ENCODE measurements around the gene SETD1A.

SETD1A gene

DNA sequence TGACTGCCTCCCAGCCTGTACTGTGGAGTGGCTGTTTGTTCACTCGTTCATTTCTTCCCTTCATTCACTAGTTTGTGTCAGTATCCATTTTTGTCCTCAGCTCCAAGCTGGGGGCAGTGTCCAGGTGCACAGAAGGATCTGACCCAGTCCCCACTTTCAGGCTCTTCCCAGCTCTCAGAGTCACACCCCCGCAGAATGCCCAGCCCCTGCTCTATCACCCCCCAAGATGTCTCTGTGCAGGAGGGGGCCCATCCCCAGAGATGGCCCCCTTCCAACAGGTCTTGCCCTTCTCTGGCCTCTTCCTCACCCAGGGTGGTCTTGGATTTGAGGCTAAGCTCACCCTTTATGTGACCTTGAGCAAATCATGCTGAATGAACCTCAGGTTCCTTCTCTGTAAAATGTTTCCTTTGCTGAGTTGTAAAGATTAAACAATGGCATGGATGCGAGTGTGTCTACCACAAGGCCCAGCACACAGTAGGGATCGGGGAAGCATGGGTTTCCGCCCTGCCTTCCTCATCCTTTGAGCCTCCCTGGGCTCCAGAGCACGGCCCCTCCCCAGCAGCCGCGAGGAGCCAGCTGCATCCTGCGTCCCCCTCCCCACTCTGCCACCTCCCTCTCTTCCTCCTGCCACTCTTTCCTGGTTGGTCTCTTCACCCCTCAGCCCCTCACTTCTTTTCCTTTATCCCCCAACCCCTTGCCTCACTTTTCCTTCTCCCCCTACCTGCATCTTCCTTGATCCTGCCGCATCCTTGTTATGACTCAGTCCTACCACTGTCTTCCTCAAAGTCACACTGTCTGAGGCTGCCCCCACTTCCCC, 31.4 kb upstream of the SETD1A start:
- DNase-seq (ENCODE audit: low read depth in 1 of 2, low spot score in 1 of 2) = no peak
- Histone ChIP-seq H3K27ac (replicated peaks) (no peak overlapping the region), H3K27me3 (ENCODE audit: insufficient read depth, poor library complexity, severe bottlenecking) (no peaks in the 10 kb centered on the region), H3K4me3 (replicated peaks; ENCODE audit: insufficient read depth, low read length) (no peak overlapping the region)
- TF ChIP-seq REST (IDR thresholded peaks at IDR 0.05; ENCODE audit: insufficient replicate concordance, low read depth) (no peak), GABPA (IDR thresholded peaks at IDR 0.05; ENCODE audit: low read depth) (no peak), POLR2AphosphoS5 (IDR thresholded peaks at IDR 0.05; ENCODE audit: low read depth) (no peak), SPI1 (IDR thresholded peaks at IDR 0.05; ENCODE audit: borderline replicate concordance, low read depth) (no peak)
- TF ChIP-seq, protein P1, sequence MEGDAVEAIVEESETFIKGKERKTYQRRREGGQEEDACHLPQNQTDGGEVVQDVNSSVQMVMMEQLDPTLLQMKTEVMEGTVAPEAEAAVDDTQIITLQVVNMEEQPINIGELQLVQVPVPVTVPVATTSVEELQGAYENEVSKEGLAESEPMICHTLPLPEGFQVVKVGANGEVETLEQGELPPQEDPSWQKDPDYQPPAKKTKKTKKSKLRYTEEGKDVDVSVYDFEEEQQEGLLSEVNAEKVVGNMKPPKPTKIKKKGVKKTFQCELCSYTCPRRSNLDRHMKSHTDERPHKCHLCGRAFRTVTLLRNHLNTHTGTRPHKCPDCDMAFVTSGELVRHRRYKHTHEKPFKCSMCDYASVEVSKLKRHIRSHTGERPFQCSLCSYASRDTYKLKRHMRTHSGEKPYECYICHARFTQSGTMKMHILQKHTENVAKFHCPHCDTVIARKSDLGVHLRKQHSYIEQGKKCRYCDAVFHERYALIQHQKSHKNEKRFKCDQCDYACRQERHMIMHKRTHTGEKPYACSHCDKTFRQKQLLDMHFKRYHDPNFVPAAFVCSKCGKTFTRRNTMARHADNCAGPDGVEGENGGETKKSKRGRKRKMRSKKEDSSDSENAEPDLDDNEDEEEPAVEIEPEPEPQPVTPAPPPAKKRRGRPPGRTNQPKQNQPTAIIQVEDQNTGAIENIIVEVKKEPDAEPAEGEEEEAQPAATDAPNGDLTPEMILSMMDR (IDR thresholded peaks at IDR 0.05; ENCODE audit: insufficient read depth, low read length) = no peak

- no peak overlapping the region for H3K27ac ChIP-seq (replicated peaks)
- no peak for TF ChIP-seq SPI1 (IDR thresholded peaks at IDR 0.05; ENCODE audit: borderline replicate concordance, low read depth)
- TF ChIP-seq, protein P1 (IDR thresholded peaks at IDR 0.05; ENCODE audit: insufficient read depth, low read length) = no peak
- TF ChIP-seq REST (IDR thresholded peaks at IDR 0.05; ENCODE audit: insufficient replicate concordance, low read depth) = no peak
- TF ChIP-seq GABPA (IDR thresholded peaks at IDR 0.05; ENCODE audit: low read depth) = no peak
- no peak for TF ChIP-seq POLR2AphosphoS5 (IDR thresholded peaks at IDR 0.05; ENCODE audit: low read depth)
- no peak for DNase-seq (ENCODE audit: low read depth in 1 of 2, low spot score in 1 of 2)
- no peaks in the 10 kb centered on the region for H3K27me3 ChIP-seq (ENCODE audit: insufficient read depth, poor library complexity, severe bottlenecking)
- no peak overlapping the region for H3K4me3 ChIP-seq (replicated peaks; ENCODE audit: insufficient read depth, low read length)
Observed at GRCh38 chr16:30926937-30927788, 30.4 kb upstream of the SETD1A start.

GRCh38 chr16:30927789-30928378, 29.7 kb upstream of the SETD1A start:
- H3K27me3 ChIP-seq (ENCODE audit: insufficient read depth, poor library complexity, severe bottlenecking) = no peaks in the 10 kb centered on the region
- TF ChIP-seq, protein P1 (IDR thresholded peaks at IDR 0.05; ENCODE audit: insufficient read depth, low read length) = no peak
- TF ChIP-seq GABPA (IDR thresholded peaks at IDR 0.05; ENCODE audit: low read depth) (no peak), REST (IDR thresholded peaks at IDR 0.05; ENCODE audit: insufficient replicate concordance, low read depth) (no peak), POLR2AphosphoS5 (IDR thresholded peaks at IDR 0.05; ENCODE audit: low read depth) (no peak), SPI1 (IDR thresholded peaks at IDR 0.05; ENCODE audit: borderline replicate concordance, low read depth) (no peak)
- no peak overlapping the region for H3K4me3 ChIP-seq (replicated peaks; ENCODE audit: insufficient read depth, low read length)
- H3K27ac ChIP-seq (replicated peaks) = no peak overlapping the region
- peak in 1 of 2 experiments; percentile 46 for DNase-seq (ENCODE audit: low read depth in 1 of 2, low spot score in 1 of 2)
